OCI-LY1 (cell line): ENCODE measurements around the gene TRIL.

Experiments used
- H2AFZ ChIP-seq: fragments of 200-600 bp; sonication (generic), shearing (Covaris generic); 2 replicates; pipeline ENCODE4 v1.6.0; 2014; ENCODE audit warnings: antibody characterized with exemption, mild to moderate bottlenecking, low read length
- H3F3A ChIP-seq: fragments of 200-600 bp; sonication (generic), shearing (Covaris generic); 2 replicates; pipeline ENCODE4 v1.6.0; 2014; ENCODE audit warnings: mild to moderate bottlenecking, antibody characterized with exemption, low read length, moderate library complexity; ENCODE audit not compliant: insufficient read depth
- H3K27ac ChIP-seq: fragments of 200-600 bp; sonication (generic); 2 replicates; pipeline ENCODE4 v1.5.1; 2014; ENCODE audit warnings: low read length, mixed run types, mild to moderate bottlenecking, low read depth; ENCODE audit not compliant: poor library complexity, severe bottlenecking
- H3K27me3 ChIP-seq: fragments of 200-600 bp; sonication (generic); 2 replicates; pipeline ENCODE4 v1.6.0; 2014; ENCODE audit warnings: antibody characterized with exemption, mild to moderate bottlenecking, low read length, moderate library complexity; ENCODE audit not compliant: insufficient read depth
- H3K36me3 ChIP-seq: fragments of 200-600 bp; sonication (generic); 2 replicates; pipeline ENCODE4 v1.6.1; 2014; ENCODE audit warnings: mild to moderate bottlenecking, antibody characterized with exemption, low read length, moderate library complexity, mixed read lengths; ENCODE audit not compliant: insufficient read depth
- H3K4me1 ChIP-seq: fragments of 200-600 bp; sonication (generic); 2 replicates; pipeline ENCODE4 v1.5.1; 2014; ENCODE audit warnings: mild to moderate bottlenecking, low read length, moderate library complexity; ENCODE audit not compliant: insufficient read depth, severe bottlenecking
- H3K4me2 ChIP-seq: fragments of 200-600 bp; sonication (generic), shearing (Covaris generic); 2 replicates; pipeline ENCODE4 v1.6.1; 2014; ENCODE audit warnings: low read length
- H3K4me3 ChIP-seq: fragments of 200-600 bp; sonication (generic); 2 replicates; pipeline ENCODE4 v1.5.1; 2014; ENCODE audit warnings: low read length, low read depth, mild to moderate bottlenecking, mixed read lengths; ENCODE audit not compliant: poor library complexity, severe bottlenecking
- H3K79me2 ChIP-seq: fragments of 200-600 bp; shearing (Covaris generic); 2 replicates; pipeline ENCODE4 v1.6.1; 2016; ENCODE audit warnings: mixed run types, low read length, mixed read lengths; ENCODE audit not compliant: insufficient read depth
- H3K9ac ChIP-seq: fragments of 200-600 bp; sonication (generic), shearing (Covaris generic); 2 replicates; pipeline ENCODE4 v1.6.1; 2014; ENCODE audit warnings: mild to moderate bottlenecking, low read length, mixed read lengths
- H3K9me2 ChIP-seq: fragments of 200-600 bp; sonication (generic), shearing (Covaris generic); 2 replicates; pipeline ENCODE4 v1.6.1; 2014; ENCODE audit warnings: low read depth, mild to moderate bottlenecking, low read length, mixed read lengths
- H3K9me3 ChIP-seq: fragments of 200-600 bp; shearing (Covaris generic); 2 replicates; pipeline ENCODE4 v1.6.1; 2014; ENCODE audit warnings: low read length, mixed read lengths
- H4K20me1 ChIP-seq: fragments of 200-600 bp; sonication (generic), shearing (Covaris generic); 2 replicates; pipeline ENCODE4 v1.6.0; 2016; ENCODE audit warnings: mild to moderate bottlenecking, low read length; ENCODE audit not compliant: insufficient read depth
- EZH2 ChIP-seq: fragments of 200-600 bp; sonication (generic), shearing (Covaris generic); IDR thresholded peaks from 2 replicates; pipeline ENCODE4 v1.8.0; 2017; ENCODE audit warnings: borderline replicate concordance, mixed run types, mild to moderate bottlenecking, antibody characterized with exemption, low read length, moderate library complexity, mixed read lengths
- TF ChIP-seq, protein P1 (sequence below): fragments of 200-600 bp; sonication (generic), shearing (Covaris generic); IDR thresholded peaks from 2 replicates; pipeline ENCODE4 v1.5.1; 2017; ENCODE audit warnings: mild to moderate bottlenecking, antibody characterized with exemption, low read length, moderate library complexity, mixed read lengths

TRIL gene, protein sequence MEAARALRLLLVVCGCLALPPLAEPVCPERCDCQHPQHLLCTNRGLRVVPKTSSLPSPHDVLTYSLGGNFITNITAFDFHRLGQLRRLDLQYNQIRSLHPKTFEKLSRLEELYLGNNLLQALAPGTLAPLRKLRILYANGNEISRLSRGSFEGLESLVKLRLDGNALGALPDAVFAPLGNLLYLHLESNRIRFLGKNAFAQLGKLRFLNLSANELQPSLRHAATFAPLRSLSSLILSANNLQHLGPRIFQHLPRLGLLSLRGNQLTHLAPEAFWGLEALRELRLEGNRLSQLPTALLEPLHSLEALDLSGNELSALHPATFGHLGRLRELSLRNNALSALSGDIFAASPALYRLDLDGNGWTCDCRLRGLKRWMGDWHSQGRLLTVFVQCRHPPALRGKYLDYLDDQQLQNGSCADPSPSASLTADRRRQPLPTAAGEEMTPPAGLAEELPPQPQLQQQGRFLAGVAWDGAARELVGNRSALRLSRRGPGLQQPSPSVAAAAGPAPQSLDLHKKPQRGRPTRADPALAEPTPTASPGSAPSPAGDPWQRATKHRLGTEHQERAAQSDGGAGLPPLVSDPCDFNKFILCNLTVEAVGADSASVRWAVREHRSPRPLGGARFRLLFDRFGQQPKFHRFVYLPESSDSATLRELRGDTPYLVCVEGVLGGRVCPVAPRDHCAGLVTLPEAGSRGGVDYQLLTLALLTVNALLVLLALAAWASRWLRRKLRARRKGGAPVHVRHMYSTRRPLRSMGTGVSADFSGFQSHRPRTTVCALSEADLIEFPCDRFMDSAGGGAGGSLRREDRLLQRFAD

DNA sequence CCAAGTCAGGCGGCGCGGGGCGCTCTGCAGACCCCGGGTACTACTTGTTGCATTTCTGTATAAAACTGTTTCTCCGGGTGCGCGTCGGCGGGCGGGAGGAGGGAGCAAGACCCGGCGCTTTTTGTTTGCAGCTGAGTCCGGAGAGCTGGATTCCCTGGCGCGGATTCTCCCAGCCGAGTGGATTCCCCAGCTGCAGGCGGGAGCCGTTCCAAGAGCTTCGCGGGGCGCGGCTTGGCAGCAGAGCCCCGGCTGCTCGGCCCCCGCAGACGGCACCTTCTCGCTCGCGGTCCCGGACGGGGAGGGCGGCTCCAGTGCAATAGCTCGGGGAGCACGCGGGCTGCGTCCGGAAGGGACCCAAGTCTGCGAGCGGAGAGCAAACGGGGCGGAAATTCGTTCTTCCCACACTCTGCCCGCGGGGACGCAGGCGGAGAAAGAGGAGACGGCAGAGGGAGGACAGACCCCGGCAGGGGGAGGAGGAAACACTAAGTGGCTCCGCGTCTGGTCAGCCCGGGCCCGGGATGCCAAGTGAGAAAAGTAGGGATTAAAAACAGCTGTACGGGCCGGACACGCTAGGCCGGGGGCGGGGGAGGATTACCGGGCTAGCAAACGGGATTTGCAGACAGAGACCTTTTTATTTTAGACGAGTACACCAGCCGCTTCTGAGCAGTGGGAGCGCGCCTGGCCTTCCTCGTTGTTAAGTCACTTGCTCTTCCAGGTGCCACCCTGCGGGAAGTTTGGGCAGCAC lies at the start of gene TRIL:
Gene TRIL, minus strand, starts transcription at position 96 of the 745 bp plus-strand sequence. CDS start 284 bp downstream, outside the sequence.
- Histone ChIP-seq H3K79me2 (no peaks in the 10 kb centered on the region), H3K27me3 (no peaks in the 10 kb centered on the region), H3K9me3 (no peaks in the 10 kb centered on the region), H3K4me2 (no peak within 1 kb of the TSS), H3K4me1 (no peaks in the 10 kb centered on the region), H3K36me3 (no peaks in the 10 kb centered on the region), H3K9me2 (no peaks in the 10 kb centered on the region), H3K9ac (no peak within 1 kb of the TSS), H3K4me3 (no peak within 1 kb of the TSS), H2AFZ (no peak within 1 kb of the TSS), H3F3A (no peaks in the 10 kb centered on the region), H4K20me1 (no peaks in the 10 kb centered on the region), H3K27ac (no peak within 1 kb of the TSS)
- TF ChIP-seq, protein P1, sequence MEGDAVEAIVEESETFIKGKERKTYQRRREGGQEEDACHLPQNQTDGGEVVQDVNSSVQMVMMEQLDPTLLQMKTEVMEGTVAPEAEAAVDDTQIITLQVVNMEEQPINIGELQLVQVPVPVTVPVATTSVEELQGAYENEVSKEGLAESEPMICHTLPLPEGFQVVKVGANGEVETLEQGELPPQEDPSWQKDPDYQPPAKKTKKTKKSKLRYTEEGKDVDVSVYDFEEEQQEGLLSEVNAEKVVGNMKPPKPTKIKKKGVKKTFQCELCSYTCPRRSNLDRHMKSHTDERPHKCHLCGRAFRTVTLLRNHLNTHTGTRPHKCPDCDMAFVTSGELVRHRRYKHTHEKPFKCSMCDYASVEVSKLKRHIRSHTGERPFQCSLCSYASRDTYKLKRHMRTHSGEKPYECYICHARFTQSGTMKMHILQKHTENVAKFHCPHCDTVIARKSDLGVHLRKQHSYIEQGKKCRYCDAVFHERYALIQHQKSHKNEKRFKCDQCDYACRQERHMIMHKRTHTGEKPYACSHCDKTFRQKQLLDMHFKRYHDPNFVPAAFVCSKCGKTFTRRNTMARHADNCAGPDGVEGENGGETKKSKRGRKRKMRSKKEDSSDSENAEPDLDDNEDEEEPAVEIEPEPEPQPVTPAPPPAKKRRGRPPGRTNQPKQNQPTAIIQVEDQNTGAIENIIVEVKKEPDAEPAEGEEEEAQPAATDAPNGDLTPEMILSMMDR, result no peak
- no peak for TF ChIP-seq EZH2

DNA sequence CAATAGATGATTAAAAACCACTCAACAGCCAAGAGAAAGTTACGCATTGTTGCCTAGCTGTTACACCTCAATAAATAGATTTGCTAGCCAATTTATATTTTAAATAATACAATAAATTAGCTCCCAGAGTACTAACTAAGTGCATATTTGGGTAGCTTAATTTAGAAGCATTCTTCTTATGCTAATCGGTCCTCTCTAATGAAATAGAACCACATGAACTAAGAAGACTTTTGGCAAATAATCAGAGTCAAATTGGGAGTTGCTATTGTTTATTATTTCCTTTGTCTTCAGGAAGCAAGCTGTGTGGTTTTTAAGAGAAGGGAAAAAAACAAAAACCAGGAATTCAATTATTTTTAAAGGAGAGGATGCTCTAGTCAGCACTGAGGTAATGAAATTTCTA lies 49.0 kb upstream of the TRIL start:
- H3K79me2 ChIP-seq, result no peaks in the 10 kb centered on the region
- H3K36me3 ChIP-seq, result no peaks in the 10 kb centered on the region
- H3K4me3 ChIP-seq, result no peak overlapping the region
- no peaks in the 10 kb centered on the region for H3K9me2 ChIP-seq
- H3F3A ChIP-seq, result no peaks in the 10 kb centered on the region
- no peak overlapping the region for H3K27ac ChIP-seq
- H4K20me1 ChIP-seq, result no peaks in the 10 kb centered on the region
- no peak overlapping the region for H3K9ac ChIP-seq
- H3K9me3 ChIP-seq, result no peaks in the 10 kb centered on the region
- H3K4me2 ChIP-seq, result no peak overlapping the region
- no peak overlapping the region for H2AFZ ChIP-seq
- TF ChIP-seq, protein P1, result no peak
- TF ChIP-seq EZH2, result no peak
- H3K27me3 ChIP-seq, result no peaks in the 10 kb centered on the region
- H3K4me1 ChIP-seq, result no peaks in the 10 kb centered on the region

DNA sequence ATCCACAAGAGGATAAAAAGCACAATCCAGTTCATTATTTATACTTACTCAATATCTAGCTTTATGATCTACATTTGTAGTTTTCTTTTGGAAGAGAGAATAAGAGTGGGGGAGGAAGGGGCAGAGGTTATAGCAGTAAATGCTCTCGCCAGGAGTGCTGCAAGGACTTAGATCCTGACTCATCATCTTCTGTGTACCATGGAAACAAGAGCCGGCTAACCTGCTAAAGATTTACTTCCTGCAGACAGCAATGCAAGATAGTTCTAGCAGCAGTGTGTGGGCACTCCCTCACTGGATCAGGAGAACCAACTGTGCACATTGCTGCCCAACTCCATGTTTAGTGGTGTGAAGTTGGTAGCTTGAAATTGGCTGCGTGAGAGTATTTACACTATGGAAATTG lies 47.7 kb upstream of the TRIL start:
- Histone ChIP-seq H3K9me2 (no peaks in the 10 kb centered on the region), H4K20me1 (no peaks in the 10 kb centered on the region), H3K36me3 (no peaks in the 10 kb centered on the region), H3K4me1 (no peaks in the 10 kb centered on the region), H3K79me2 (no peaks in the 10 kb centered on the region), H3K9ac (no peak overlapping the region), H3F3A (no peaks in the 10 kb centered on the region), H3K9me3 (no peaks in the 10 kb centered on the region), H3K4me2 (no peak overlapping the region), H3K4me3 (no peak overlapping the region), H2AFZ (no peak overlapping the region), H3K27ac (no peak overlapping the region), H3K27me3 (no peaks in the 10 kb centered on the region)
- TF ChIP-seq, protein P1, result no peak
- no peak for TF ChIP-seq EZH2
